ENCODE data around the gene TUBGCP2. TPM values are rescaled to one million over a fixed set of nuclear protein-coding genes. Genes with fewer than 3 reads are reported as not detected.

Gene TUBGCP2
- total RNA-seq, 1 experiment from 2014 or later: 35.4 TPM

- intact Hi-C loops (cut with micrococcal nuclease): loop anchor here (2.0 to 10.0 kb wide), 3 partner anchors 115 to 355 kb away; partner anchors contain the start of gene CFAP46
- ATAC-seq (no peak), DNase-seq (ENCODE audit: low read depth, low spot score) (no peak)
- Histone ChIP-seq H3K36me3 (ENCODE audit: control insufficient read depth in 1 of 2, insufficient read depth in 2 of 2, low read length in 2 of 2) (no peaks in the 10 kb centered on the region), H3K9me2 (ENCODE audit: insufficient read depth) (no peaks in the 10 kb centered on the region), H3K79me2 (ENCODE audit: insufficient read depth, low read length) (no peaks in the 10 kb centered on the region), H3K27me3 (ENCODE audit: insufficient read depth, low read length) (no peaks in the 10 kb centered on the region), H3K4me3 (replicated peaks in 1 of 2; ENCODE audit: low read depth in 1 of 2, low read length in 2 of 2) (no peak overlapping the region), H3K4me2 (ENCODE audit: low read length) (peak overlapping the region; percentile 74), H2AFZ (ENCODE audit: low read depth, low read length, poor library complexity, severe bottlenecking) (no peak overlapping the region), H4K20me1 (ENCODE audit: insufficient read depth) (no peaks in the 10 kb centered on the region), H3K27ac (ENCODE audit: low read depth, low read length) (peak overlapping the region; percentile 92), H3K4me1 (ENCODE audit: control insufficient read depth in 1 of 2, insufficient read depth in 2 of 2, low read length in 2 of 2) (peaks cover 40 to 54% of the 10 kb centered on the region in 2 experiments), H3K9ac (ENCODE audit: low read length) (peak overlapping the region; percentile 63), H3K9me3 (ENCODE audit: control insufficient read depth in 1 of 2, insufficient read depth in 1 of 2, low read depth in 1 of 2, low read length in 2 of 2) (no peaks in the 10 kb centered on the region)
- ChIA-PET RAD21 (ENCODE audit: low non-redundant PET in 1 of 2, low total read pairs in 2 of 2, uncharacterized antibody in 2 of 2, unreplicated experiment in 2 of 2) (no interaction called here), CTCF (no interaction called here), POLR2A (no interaction called here)
- TF ChIP-seq RAD21 (IDR thresholded peaks at IDR 0.05; ENCODE audit: low read depth) (no peak), POLR2AphosphoS5 (IDR thresholded peaks at IDR 0.05; ENCODE audit: low read depth, low read length) (no peak), TCF7L2 (IDR thresholded peaks at IDR 0.05; ENCODE audit: borderline replicate concordance, extremely low read depth, insufficient read depth, insufficient read length) (no peak), ZFX (IDR thresholded peaks at IDR 0.05) (no peak), SP1 (IDR thresholded peaks at IDR 0.05; ENCODE audit: low read depth) (no peak), POLR2A (IDR thresholded peaks at IDR 0.05; ENCODE audit: borderline replicate concordance, extremely low read depth, insufficient read depth, insufficient read length) (no peak), CEBPB (IDR thresholded peaks at IDR 0.05; ENCODE audit: low read depth) (no peak), CTCF (IDR thresholded peaks at IDR 0.05 in 2 of 3, conservative IDR thresholded peaks at IDR 0.05 in 1 of 3; ENCODE audit: borderline replicate concordance in 1 of 3, insufficient read depth in 1 of 3, low read depth in 2 of 3, low read length in 2 of 3) (no peak), CBX3 (IDR thresholded peaks at IDR 0.05; ENCODE audit: low read depth) (no peak), REST (IDR thresholded peaks at IDR 0.05; ENCODE audit: low read depth) (no peak), EZH2 (IDR thresholded peaks at IDR 0.05) (no peak), ELF1 (IDR thresholded peaks at IDR 0.05; ENCODE audit: borderline replicate concordance, low read depth) (no peak), SIN3A (IDR thresholded peaks at IDR 0.05; ENCODE audit: low read depth) (no peak), ATF3 (IDR thresholded peaks at IDR 0.05) (no peak), MAX (IDR thresholded peaks at IDR 0.05) (no peak), ZNF274 (IDR thresholded peaks at IDR 0.05; ENCODE audit: low read depth, low read length) (no peak), FOSL1 (IDR thresholded peaks at IDR 0.05; ENCODE audit: low read depth) (no peak), YY1 (IDR thresholded peaks at IDR 0.05; ENCODE audit: extremely low read depth, insufficient replicate concordance, low read depth, low read length) (no peak)
- TSS peak; percentile 15 for BruUV-seq (replicated peaks)
These were observed 49.1 kb downstream of the TUBGCP2 start for GRCh38 chr10:133259602-133259989.
